Stomach (tissue), 4 donors: ENCODE results near the gene USP6NL.

Experiments used
- EP300 ChIP-seq: sonication (generic); formaldehyde crosslinking; IDR thresholded peaks from one replicate; pipeline ENCODE4 v1.6.1; 2017; ENCODE audit warnings: antibody characterized with exemption
- POLR2A ChIP-seq, 4 donors: fragments of 450-650 bp; IDR thresholded peaks; one replicate each; pipeline ENCODE4 v1.6.1; 2016; ENCODE audit warnings: antibody characterized with exemption in 4 of 4, control low read depth in 2 of 4, mild to moderate bottlenecking in 1 of 4, moderate library complexity in 1 of 4
- TF ChIP-seq, protein P1 (sequence below), 7 experiments: fragments of 450-650 bp in 4 of 7; fragments of 200-600 bp in 3 of 7; sonication (generic) in 3 of 7; IDR thresholded peaks; one replicate each; pipeline ENCODE4 v1.5.1; 2016 to 2019; ENCODE audit warnings: antibody characterized with exemption in 7 of 7, control low read depth in 2 of 7, mild to moderate bottlenecking in 1 of 7

DNA sequence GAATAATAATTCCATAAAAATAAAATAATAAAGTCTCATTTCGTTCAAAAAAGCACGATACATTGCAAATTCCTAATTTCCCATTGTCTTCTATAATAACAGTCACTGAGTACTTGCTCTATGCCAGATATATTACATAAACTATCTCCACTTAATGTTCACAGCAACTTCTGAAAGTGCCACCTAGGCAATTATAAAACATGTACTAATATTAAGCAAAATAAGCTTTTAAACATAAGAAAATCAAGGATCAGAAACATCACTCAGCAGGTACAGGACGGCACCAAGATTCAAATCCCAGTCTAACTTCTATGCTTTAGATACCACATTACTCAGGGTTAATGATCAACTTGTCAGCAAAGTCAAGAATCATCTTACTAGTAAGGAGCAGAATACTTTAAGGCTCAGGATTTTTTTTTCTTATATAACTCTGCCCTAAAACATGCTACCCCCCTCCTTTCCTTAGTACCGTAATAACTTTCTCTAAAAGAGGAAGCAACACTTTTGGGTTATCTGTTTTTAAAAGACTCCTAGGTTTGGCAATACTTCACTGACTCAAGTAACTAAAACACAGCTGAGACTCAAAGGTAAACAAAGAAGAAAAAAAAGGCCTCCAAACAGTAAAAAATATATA lies 51.3 kb downstream of the USP6NL start:
- TF ChIP-seq, protein P1, sequence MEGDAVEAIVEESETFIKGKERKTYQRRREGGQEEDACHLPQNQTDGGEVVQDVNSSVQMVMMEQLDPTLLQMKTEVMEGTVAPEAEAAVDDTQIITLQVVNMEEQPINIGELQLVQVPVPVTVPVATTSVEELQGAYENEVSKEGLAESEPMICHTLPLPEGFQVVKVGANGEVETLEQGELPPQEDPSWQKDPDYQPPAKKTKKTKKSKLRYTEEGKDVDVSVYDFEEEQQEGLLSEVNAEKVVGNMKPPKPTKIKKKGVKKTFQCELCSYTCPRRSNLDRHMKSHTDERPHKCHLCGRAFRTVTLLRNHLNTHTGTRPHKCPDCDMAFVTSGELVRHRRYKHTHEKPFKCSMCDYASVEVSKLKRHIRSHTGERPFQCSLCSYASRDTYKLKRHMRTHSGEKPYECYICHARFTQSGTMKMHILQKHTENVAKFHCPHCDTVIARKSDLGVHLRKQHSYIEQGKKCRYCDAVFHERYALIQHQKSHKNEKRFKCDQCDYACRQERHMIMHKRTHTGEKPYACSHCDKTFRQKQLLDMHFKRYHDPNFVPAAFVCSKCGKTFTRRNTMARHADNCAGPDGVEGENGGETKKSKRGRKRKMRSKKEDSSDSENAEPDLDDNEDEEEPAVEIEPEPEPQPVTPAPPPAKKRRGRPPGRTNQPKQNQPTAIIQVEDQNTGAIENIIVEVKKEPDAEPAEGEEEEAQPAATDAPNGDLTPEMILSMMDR (IDR thresholded peaks at IDR 0.05) = no peak
- no peak for TF ChIP-seq POLR2A (IDR thresholded peaks at IDR 0.05)
- no peak for TF ChIP-seq EP300
